Hepatic stellate cell (primary cell): Measurements from ENCODE around the gene HEG1.
A peak's percentile ranks its signal among the peaks of the same experiment; 100 is the strongest.

Experiments
- DNase-seq: peaks from one replicate; pipeline ENCODE4 v3.0.0; 2011; ENCODE audit warnings: low spot score

HEG1 gene

GRCh38 chr3:124942613-124943012 lies 113.2 kb downstream of the HEG1 start:
- DNase-seq: no peak

- no peak for DNase-seq
Observed at GRCh38 chr3:124941771-124942170, 114.0 kb downstream of the HEG1 start.

GRCh38 chr3:124939661-124940060 lies 116.1 kb downstream of the HEG1 start:
- no peak for DNase-seq

- DNase-seq: no peak
Observed at GRCh38 chr3:124938896-124939295, 116.9 kb downstream of the HEG1 start.

- no peak for DNase-seq
Observed at GRCh38 chr3:124937049-124937448, 118.7 kb downstream of the HEG1 start.

GRCh38 chr3:124935794-124936542 lies 119.8 kb downstream of the HEG1 start:
- no peak for DNase-seq

- DNase-seq: no peak
Observed at GRCh38 chr3:124935264-124935663, 120.5 kb downstream of the HEG1 start.

GRCh38 chr3:124934577-124934976 lies 121.2 kb downstream of the HEG1 start, which contains the start of gene MUC13:
Gene MUC13 (minus strand): TSS chr3:124934751. CDS start chr3:124934712, 39 bp downstream.
- DNase-seq: no peak

GRCh38 chr3:124928333-124929202 lies 127.2 kb downstream of the HEG1 start:
- DNase-seq: no peak

- DNase-seq: no peak
Observed at GRCh38 chr3:124927574-124928045, 128.2 kb downstream of the HEG1 start.

- no peak for DNase-seq
Observed at GRCh38 chr3:124926426-124927101, 129.2 kb downstream of the HEG1 start.

GRCh38 chr3:124924741-124925140 lies 131.1 kb downstream of the HEG1 start:
- DNase-seq: no peak

GRCh38 chr3:124923833-124924232 lies 132.0 kb downstream of the HEG1 start:
- DNase-seq: no peak

- no peak for DNase-seq
Observed at GRCh38 chr3:124920718-124921117, 135.1 kb downstream of the HEG1 start.

GRCh38 chr3:124919756-124920155 lies 136.0 kb downstream of the HEG1 start:
- peak; percentile 68 for DNase-seq

GRCh38 chr3:124918524-124918923 lies 137.3 kb downstream of the HEG1 start:
- no peak for DNase-seq

- DNase-seq: no peak
Observed at GRCh38 chr3:124916837-124917409, 138.9 kb downstream of the HEG1 start.
